ENCODE data around the gene URB2. TPM values are rescaled to one million over a fixed set of nuclear protein-coding genes. Genes with fewer than 3 reads are reported as not detected.

URB2 gene
- total RNA-seq, 1 experiment from 2014 or later: 21.9 TPM

DNA sequence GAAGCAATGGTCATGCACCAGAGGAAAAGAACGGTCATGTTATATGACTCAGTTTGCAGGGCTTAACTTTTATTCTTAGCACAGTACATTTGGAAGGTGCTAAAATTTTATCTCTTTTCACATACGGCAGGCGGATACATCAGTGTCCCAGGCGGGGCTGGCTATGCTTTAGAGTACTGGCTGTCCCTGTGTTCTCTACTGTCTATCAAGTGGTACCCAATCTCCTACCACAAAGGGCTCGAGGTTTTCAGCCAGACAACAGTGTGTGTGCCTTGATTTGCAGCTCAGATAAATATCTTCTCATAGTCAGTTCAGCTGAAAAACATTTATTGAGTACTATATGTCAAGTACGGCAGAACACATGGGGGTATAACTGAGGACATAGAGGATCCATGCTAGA, 65.3 kb downstream of the URB2 start:
- H3K4me3 ChIP-seq (ENCODE audit: low read depth in 2 of 2, low read length in 2 of 2): no peak overlapping the region
- CTCF ChIA-PET: no interaction called here
- H3K9me3 ChIP-seq (ENCODE audit: control insufficient read depth, insufficient read depth, low read depth, low read length): no peaks in the 10 kb centered on the region
- TF ChIP-seq CTCF (IDR thresholded peaks at IDR 0.05) (no peak), REST (IDR thresholded peaks at IDR 0.05; ENCODE audit: insufficient read depth in 1 of 2, low read depth in 2 of 2, low read length in 1 of 2) (no peak), SIN3A (IDR thresholded peaks at IDR 0.05; ENCODE audit: borderline replicate concordance, insufficient read depth, low read depth, low read length) (no peak), POLR2AphosphoS5 (IDR thresholded peaks at IDR 0.05; ENCODE audit: low read depth, low read length) (no peak), TCF7L2 (IDR thresholded peaks at IDR 0.05; ENCODE audit: low read depth, low read length) (no peak)
- ATAC-seq (no peak), DNase-seq (ENCODE audit: low read depth, low spot score) (no peak)
- H3K4me1 ChIP-seq (ENCODE audit: control insufficient read depth, insufficient read depth, low read length): no peaks in the 10 kb centered on the region
- H3K27ac ChIP-seq (ENCODE audit: low read length): no peak overlapping the region
- in situ Hi-C loops (cut with HindIII; ENCODE audit: low pct_unique_long_range_greater_than_20kb, low sequenced_read_pairs): no loop called here
- H3K27me3 ChIP-seq (ENCODE audit: control insufficient read depth, insufficient read depth, low read length): no peaks in the 10 kb centered on the region
- POLR2A ChIA-PET: no interaction called here
- intact Hi-C loops (cut with micrococcal nuclease; ENCODE audit: unreplicated experiment): no loop called here
- no peaks in the 10 kb centered on the region for H3K36me3 ChIP-seq (ENCODE audit: control insufficient read depth, insufficient read depth, low read length)
- BruUV-seq (replicated peaks): no TSS peak

DNA sequence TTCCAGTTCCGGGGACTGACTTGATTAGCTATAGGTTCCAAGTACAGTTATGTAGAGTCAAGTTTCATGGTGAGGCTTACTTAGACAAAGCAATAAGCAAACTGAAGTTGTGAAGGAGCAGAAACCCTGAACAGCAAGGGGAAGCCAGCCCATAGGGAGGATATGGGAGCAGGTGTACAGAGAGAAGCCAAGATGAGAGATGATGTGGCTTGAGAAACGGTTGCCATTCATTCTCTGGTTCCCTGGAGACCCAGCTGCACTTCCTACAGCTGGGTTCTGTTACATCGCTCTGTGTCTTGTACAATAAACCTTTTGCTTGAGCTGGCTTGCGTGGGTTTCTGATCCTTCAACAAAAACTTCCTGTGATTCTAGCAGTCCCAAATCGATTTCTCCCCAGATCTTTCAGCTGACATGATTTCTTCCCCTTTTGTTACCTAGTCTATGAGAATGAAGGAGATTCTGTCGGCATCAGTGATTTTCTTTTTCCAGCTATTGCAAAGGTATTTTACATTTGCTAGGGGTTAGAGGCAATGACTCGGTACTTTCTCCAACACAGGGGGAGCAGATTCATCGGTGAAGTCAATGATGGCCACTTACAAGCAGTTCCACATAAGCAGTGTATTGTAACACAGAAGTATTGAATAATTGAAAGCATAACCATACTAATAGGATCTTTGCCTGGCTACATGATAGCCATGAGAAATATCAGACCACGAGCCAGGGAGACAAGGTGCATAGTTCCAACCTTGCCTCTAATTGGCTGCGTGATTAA, 67.3 kb downstream of the URB2 start:
- intact Hi-C loops (cut with micrococcal nuclease; ENCODE audit: unreplicated experiment): no loop called here
- no peak for TF ChIP-seq REST (IDR thresholded peaks at IDR 0.05; ENCODE audit: insufficient read depth in 1 of 2, low read depth in 2 of 2, low read length in 1 of 2)
- TF ChIP-seq CTCF (IDR thresholded peaks at IDR 0.05): no peak
- TF ChIP-seq POLR2AphosphoS5 (IDR thresholded peaks at IDR 0.05; ENCODE audit: low read depth, low read length): no peak
- no peak for TF ChIP-seq TCF7L2 (IDR thresholded peaks at IDR 0.05; ENCODE audit: low read depth, low read length)
- TF ChIP-seq SIN3A (IDR thresholded peaks at IDR 0.05; ENCODE audit: borderline replicate concordance, insufficient read depth, low read depth, low read length): no peak
- Histone ChIP-seq H3K27me3 (ENCODE audit: control insufficient read depth, insufficient read depth, low read length) (no peaks in the 10 kb centered on the region), H3K4me3 (ENCODE audit: low read depth in 2 of 2, low read length in 2 of 2) (no peak overlapping the region), H3K27ac (ENCODE audit: low read length) (no peak overlapping the region), H3K9me3 (ENCODE audit: control insufficient read depth, insufficient read depth, low read depth, low read length) (no peaks in the 10 kb centered on the region), H3K4me1 (ENCODE audit: control insufficient read depth, insufficient read depth, low read length) (no peaks in the 10 kb centered on the region), H3K36me3 (ENCODE audit: control insufficient read depth, insufficient read depth, low read length) (no peaks in the 10 kb centered on the region)
- CTCF ChIA-PET: no interaction called here
- no peak for DNase-seq (ENCODE audit: low read depth, low spot score)
- in situ Hi-C loops (cut with HindIII; ENCODE audit: low pct_unique_long_range_greater_than_20kb, low sequenced_read_pairs): no loop called here
- ATAC-seq: no peak
- POLR2A ChIA-PET: interaction anchor here (0.6 kb wide), 1 partner anchor 211 kb away, joined by 6 read pairs; no protein-coding TSS in a partner anchor
- no TSS peak for BruUV-seq (replicated peaks)

All from Panc1 (cell line).